RWPE1 (cell line): ENCODE measurements around the gene TANGO2.

Experiments
- CTCF ChIA-PET: fragments of 350-600 bp; sonication (Branson Sonifier 250); formaldehyde crosslinking; extraction: SDS; loops from one replicate; lab custom pipeline; 2021; lab: Yijun Ruan, JAX
- POLR2A ChIA-PET: fragments of 400-600 bp; formaldehyde crosslinking; extraction: SDS; loops from one replicate; lab custom pipeline; 2020; ENCODE audit warnings: antibody characterized with exemption; ENCODE audit not compliant: low non-redundant PET; lab: Yijun Ruan, JAX
- DNase-seq: peaks from one replicate; pipeline ENCODE4 v3.0.0; 2012; ENCODE audit warnings: low spot score
- H3K27ac ChIP-seq: fragments of 450-650 bp; 2 replicates; pipeline ENCODE4 v1.5.1; 2017
- CTCF ChIP-seq: fragments of 450-650 bp; conservative IDR thresholded peaks from 2 replicates; pipeline ENCODE4 v1.5.1; 2017; ENCODE audit warnings: low read depth, mild to moderate bottlenecking

Gene TANGO2

DNA sequence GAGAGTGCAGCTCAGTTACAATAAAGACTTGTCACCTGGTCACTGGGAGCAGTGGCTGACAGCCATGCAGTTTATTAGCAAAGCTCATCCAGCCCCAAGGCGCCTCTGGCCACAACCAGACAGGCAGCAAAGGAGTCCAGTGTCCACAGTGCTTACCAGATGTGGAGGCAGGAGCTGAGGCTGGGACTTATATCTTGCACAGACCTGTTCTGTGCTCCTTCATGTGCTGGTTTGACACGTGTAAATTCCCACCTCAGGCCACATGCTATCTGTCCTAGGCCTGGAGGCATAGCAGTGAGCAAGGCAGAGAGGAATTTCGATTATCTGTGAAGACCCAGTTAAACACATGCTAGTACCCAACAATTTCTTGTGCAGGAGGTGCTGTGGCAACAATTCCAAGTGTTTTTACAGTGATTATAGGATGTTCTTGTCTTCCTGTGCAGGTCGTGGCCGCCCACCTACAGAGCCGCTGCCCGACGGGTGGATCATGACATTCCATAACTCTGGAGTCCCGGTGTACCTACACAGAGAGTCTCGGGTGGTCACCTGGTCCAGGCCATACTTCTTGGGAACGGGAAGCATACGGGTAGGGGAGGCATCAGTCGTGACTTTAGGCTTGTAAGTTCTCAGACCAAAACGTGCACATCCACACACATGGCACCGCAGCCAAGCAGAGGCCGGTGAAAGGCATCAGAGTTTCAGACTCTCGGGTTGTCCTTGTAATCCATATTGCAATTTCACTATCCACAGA is 68.5 kb downstream of the TANGO2 start:
- POLR2A ChIA-PET, result no interaction called here
- peak overlapping the region; percentile 15; the same call in 1 of the 2 replicates for H3K27ac ChIP-seq
- CTCF ChIA-PET, result interaction anchor here (0.7 kb wide), 1 partner anchor 151 kb away, joined by 3 read pairs; no protein-coding TSS in a partner anchor
- DNase-seq, result no peak
- no peak for TF ChIP-seq CTCF

DNA sequence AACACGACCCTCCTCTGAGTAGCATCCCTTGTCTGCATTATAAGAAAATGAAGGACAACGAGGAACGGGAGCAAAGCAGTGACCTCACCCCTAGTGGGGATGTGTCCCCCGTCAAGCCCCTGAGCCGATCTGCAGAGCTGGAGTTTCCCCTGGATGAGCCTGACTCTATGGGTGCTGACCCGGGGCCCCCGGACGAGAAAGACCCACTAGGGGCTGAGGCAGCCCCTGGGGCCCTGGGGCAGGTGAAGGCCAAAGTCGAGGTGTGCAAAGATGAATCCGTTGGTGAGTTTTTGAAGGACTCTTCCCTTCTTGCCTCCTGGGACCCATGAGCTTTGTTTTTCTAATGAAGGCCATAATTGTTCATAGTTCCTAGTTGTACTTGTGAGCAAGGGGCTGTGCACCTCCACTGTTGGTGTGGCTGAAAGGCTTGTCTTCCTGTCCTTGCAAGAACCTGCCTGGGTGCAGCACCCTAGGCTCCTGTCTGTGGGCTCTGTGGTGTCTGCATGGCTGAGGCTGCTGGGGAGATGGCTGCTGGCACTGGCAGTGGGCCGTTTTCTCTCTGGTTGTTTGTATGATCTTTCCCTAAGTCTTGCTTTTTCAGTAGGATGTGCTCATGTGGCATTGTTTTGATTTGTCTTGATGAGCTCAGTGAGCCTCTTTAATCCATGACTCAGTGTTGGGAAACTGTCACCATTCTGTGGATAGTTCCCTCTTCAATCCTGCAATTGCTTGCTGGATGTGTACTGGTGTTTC is 69.2 kb downstream of the TANGO2 start:
- CTCF ChIA-PET, result no interaction called here

GRCh38 chr22:20090730-20091240 is 69.9 kb downstream of the TANGO2 start:
- ChIA-PET POLR2A (no interaction called here), CTCF (no interaction called here)
- H3K27ac ChIP-seq, result no peak overlapping the region
- TF ChIP-seq CTCF, result no peak
- no peak for DNase-seq

More for the DNA sequence above, 69.2 kb downstream of the TANGO2 start:
- no peak for DNase-seq
- H3K27ac ChIP-seq, result peak overlapping the region; percentile 19; the same call in 1 of the 2 replicates
- TF ChIP-seq CTCF, result no peak
- POLR2A ChIA-PET, result no interaction called here

DNA sequence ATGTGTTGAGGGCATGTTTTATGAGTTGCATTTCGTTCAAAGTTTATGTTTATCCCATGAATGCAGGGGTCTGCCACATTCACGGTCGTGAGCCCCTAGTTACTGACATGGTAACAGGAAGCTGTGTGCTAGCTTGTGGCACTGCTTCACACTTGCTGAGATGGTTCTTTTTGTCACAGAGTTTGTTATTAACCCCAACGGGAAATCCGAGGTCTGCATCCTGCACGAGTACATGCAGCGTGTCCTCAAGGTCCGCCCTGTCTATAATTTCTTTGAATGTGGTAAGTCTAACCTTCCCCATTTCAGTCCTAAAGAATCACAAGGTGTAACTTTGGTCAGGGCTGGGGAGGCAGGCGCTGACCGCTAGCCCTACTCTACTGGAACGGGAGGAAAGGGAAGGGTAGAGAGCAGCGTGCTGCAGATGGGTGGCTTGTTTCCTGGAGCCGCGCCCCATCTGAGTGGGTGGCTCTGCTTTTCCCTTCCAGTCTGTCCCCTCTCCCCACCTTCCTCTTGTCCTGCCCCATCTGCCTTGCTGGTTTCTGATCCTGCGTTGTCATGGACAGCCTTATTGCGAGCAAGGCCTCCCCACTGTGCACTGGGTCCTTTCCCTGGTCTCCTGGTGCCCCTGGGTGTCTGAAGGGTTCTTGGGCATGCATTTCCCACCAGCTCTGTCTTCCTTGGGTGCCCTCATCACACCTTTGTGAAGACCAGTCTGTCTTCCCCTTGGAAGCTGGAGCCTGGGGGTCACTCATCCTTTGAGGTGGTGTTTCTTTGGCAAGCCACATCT is 71.0 kb downstream of the TANGO2 start:
- no peak overlapping the region for H3K27ac ChIP-seq
- ChIA-PET POLR2A (no interaction called here), CTCF (no interaction called here)
- no peak for DNase-seq
- TF ChIP-seq CTCF, result no peak

- POLR2A ChIA-PET, result no interaction called here
- TF ChIP-seq CTCF, result no peak
- H3K27ac ChIP-seq, result no peak overlapping the region
- CTCF ChIA-PET, result no interaction called here
- DNase-seq, result no peak
These were observed 71.6 kb downstream of the TANGO2 start for GRCh38 chr22:20092477-20092854.
